ENCODE measurements around the gene RBM4B.
"Not testable (repeated sequence)": the region's sequence is repeated elsewhere in the genome, so short reads cannot be mapped to it uniquely, and the experiment has no call there.

The RBM4B gene

GRCh38 chr11:66677599-66678375, at the start of gene RBM4B:
Gene RBM4B (minus strand): TSS chr11:66677887. CDS start chr11:66677079, 808 bp downstream.
- DNase-seq, result peak; percentile 95

GRCh38 chr11:66725647-66726046, 48.0 kb upstream of the RBM4B start:
- DNase-seq, result no peak

- DNase-seq, result no peak
Observed at GRCh38 chr11:66725114-66725513, 47.4 kb upstream of the RBM4B start.

GRCh38 chr11:66724167-66724566, 46.5 kb upstream of the RBM4B start:
- DNase-seq, result not testable (repeated sequence)

GRCh38 chr11:66723693-66724092, 46.0 kb upstream of the RBM4B start:
- no peak for DNase-seq

GRCh38 chr11:66722745-66723651, 45.3 kb upstream of the RBM4B start:
- no peak for DNase-seq

GRCh38 chr11:66721939-66722338, 44.3 kb upstream of the RBM4B start:
- no peak for DNase-seq

GRCh38 chr11:66720899-66721470, 43.3 kb upstream of the RBM4B start:
- DNase-seq, result no peak

- peak; percentile 32 for DNase-seq
Observed at GRCh38 chr11:66720223-66720898, 42.7 kb upstream of the RBM4B start.

- DNase-seq, result no peak
Observed at GRCh38 chr11:66719111-66719872, 41.6 kb upstream of the RBM4B start.

- no peak for DNase-seq
Observed at GRCh38 chr11:66718320-66718971, 40.8 kb upstream of the RBM4B start.

GRCh38 chr11:66717925-66718319, 40.2 kb upstream of the RBM4B start:
- no peak for DNase-seq

GRCh38 chr11:66716996-66717395, 39.3 kb upstream of the RBM4B start:
- no peak for DNase-seq

- no peak for DNase-seq
Observed at GRCh38 chr11:66715346-66716085, 37.8 kb upstream of the RBM4B start.

GRCh38 chr11:66713746-66714480, 36.2 kb upstream of the RBM4B start:
- no peak for DNase-seq

- DNase-seq, result no peak
Observed at GRCh38 chr11:66710384-66710930, 32.8 kb upstream of the RBM4B start.

GRCh38 chr11:66708701-66709100, 31.0 kb upstream of the RBM4B start:
- no peak for DNase-seq

- no peak for DNase-seq
Observed at GRCh38 chr11:66708094-66708493, 30.4 kb upstream of the RBM4B start.

- no peak for DNase-seq
Observed at GRCh38 chr11:66707486-66707885, 29.8 kb upstream of the RBM4B start.

GRCh38 chr11:66706989-66707388, 29.3 kb upstream of the RBM4B start:
- no peak for DNase-seq
